ENCODE results near the gene CFAP97D1. TPM values are rescaled to one million over a fixed set of nuclear protein-coding genes. Genes with fewer than 3 reads are reported as not detected.

The CFAP97D1 gene
- total and polyA plus RNA-seq, 2 donors (not counting 1 experiment from before 2014, with no cell fraction given), result 0.01 TPM; not detected in 1

DNA sequence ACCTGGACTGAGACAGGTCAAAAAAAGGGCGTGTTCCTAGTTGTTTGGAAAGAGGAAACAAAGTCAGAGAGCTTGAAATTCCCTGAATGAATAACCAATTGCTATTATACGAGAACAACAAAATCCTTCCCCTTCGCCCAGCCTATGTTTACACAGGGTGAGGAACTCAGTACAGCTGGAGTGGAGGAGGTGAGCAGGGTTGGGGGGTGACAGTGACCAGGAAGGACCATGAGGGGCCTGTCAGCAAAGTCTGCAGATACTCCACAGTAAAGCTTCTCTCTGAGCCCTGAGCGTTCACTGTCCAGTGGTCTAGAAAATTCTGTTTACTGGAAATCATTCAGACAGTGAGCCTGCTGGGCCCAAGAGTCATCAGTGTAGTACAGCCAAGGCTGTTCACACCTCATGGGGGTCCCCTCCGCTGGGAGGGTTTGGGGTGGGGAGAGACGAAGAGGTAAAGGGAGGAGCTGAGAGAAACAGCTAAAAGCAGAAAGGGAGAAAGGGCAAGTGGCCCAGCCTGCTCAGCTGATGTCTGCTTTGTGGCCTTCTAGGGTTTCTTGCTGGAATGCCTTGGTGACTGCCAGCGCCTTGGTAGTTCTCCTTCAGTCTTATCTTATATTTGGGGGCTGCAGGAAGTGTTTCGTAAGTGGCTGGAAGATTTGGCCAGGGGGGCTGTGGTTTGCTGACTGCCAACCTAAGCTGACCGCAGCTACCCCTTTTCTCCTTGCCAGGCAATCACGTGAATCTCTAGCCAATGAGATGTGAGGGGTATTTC lies 7.2 kb upstream of the CFAP97D1 start:
- Histone ChIP-seq H2AFZ (ENCODE audit: insufficient read depth, low read depth, low read length, poor library complexity, severe bottlenecking) (peak overlapping the region; percentile 3), H3K4me3 (ENCODE audit: control extremely low read depth in 1 of 5, extremely low read depth in 1 of 5, insufficient read depth in 1 of 5, low read depth in 2 of 5, low read length in 4 of 5) (no peak overlapping the region), H3K9me3 (ENCODE audit: control extremely low read depth in 1 of 3, control insufficient read depth in 2 of 3, insufficient read depth in 1 of 3, low read length in 2 of 3) (peaks cover 0 to 6% (median 0%) of the 10 kb centered on the region in 3 donors), H3K9ac (ENCODE audit: low read length) (no peak overlapping the region), H3K4me1 (ENCODE audit: control insufficient read depth in 2 of 2, insufficient read depth in 2 of 2, low read length in 2 of 2) (peaks cover 29 to 37% of the 10 kb centered on the region in 2 donors), H3K27me3 (replicated peaks in 1 of 4; ENCODE audit: control extremely low read depth in 1 of 4, control insufficient read depth in 3 of 4, insufficient read depth in 4 of 4, low read length in 3 of 4) (no peaks in the 10 kb centered on the region), H3K27ac (ENCODE audit: low read length in 2 of 2) (peak overlapping the region; percentile 18 to 39), H3K4me2 (replicated peaks; ENCODE audit: low read depth, low read length, poor library complexity, severe bottlenecking) (peak overlapping the region; percentile 44), H4K20me1 (ENCODE audit: control insufficient read depth, insufficient read depth, low read length, poor library complexity, severe bottlenecking) (no peaks in the 10 kb centered on the region), H3K36me3 (replicated peaks in 1 of 2; ENCODE audit: control extremely low read depth in 1 of 2, control insufficient read depth in 1 of 2, extremely low read depth in 1 of 2, insufficient read depth in 2 of 2, low read length in 1 of 2) (peaks cover 0 to 7% of the 10 kb centered on the region in 2 experiments), H3K79me2 (ENCODE audit: control insufficient read depth, insufficient read depth, low read length) (peaks cover 3% of the 10 kb centered on the region)
- ATAC-seq (ENCODE audit: low read depth) (peak; percentile 28), DNase-seq (peak; percentile 37)
- Mint-ChIP-seq H3K9me3 (ENCODE audit: insufficient read depth) (no peaks in the 10 kb centered on the region), H3K4me1 (peaks cover 41% of the 10 kb centered on the region), H3K4me3 (peak overlapping the region; percentile 45), H3K27me3 (no peaks in the 10 kb centered on the region), H3K27ac (peak overlapping the region; percentile 76)
- no peak for TF ChIP-seq EZH2 (IDR thresholded peaks at IDR 0.05; ENCODE audit: borderline replicate concordance, insufficient read depth, low read depth, low read length, poor library complexity, severe bottlenecking)
- TF ChIP-seq, protein P1, sequence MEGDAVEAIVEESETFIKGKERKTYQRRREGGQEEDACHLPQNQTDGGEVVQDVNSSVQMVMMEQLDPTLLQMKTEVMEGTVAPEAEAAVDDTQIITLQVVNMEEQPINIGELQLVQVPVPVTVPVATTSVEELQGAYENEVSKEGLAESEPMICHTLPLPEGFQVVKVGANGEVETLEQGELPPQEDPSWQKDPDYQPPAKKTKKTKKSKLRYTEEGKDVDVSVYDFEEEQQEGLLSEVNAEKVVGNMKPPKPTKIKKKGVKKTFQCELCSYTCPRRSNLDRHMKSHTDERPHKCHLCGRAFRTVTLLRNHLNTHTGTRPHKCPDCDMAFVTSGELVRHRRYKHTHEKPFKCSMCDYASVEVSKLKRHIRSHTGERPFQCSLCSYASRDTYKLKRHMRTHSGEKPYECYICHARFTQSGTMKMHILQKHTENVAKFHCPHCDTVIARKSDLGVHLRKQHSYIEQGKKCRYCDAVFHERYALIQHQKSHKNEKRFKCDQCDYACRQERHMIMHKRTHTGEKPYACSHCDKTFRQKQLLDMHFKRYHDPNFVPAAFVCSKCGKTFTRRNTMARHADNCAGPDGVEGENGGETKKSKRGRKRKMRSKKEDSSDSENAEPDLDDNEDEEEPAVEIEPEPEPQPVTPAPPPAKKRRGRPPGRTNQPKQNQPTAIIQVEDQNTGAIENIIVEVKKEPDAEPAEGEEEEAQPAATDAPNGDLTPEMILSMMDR (IDR thresholded peaks at IDR 0.05), result no peak
- WGBS (ENCODE audit: insufficient coverage), result 11% methylated on average over 5 of the region's 10 CpGs
- CTCF ChIA-PET, result interaction anchor here (1.3 to 1.5 kb wide), 3 partner anchors 10 to 79 kb away, joined by 3 to 5 read pairs (median 5); partner anchors contain the start of gene SOST
- POLR2A ChIA-PET, result no interaction called here
- intact Hi-C loops (cut with micrococcal nuclease), result no loop called here

All from B cell (primary cell).